K562 (cell line): ENCODE data around the gene ALDH1A2. TPM values are rescaled to one million over a fixed set of nuclear protein-coding genes. Genes with fewer than 3 reads are reported as not detected.

Experiments
- ATAC-seq: fragments of 200-7000 bp; cut with Tn5 transposase; 3 replicates; pipeline ENCODE4 v1.9.1; 2020; ENCODE audit warnings: moderate library complexity
- BruUV-seq: library from RNA; stranded (reverse); fragments of 400-500 nt; replicated peaks from 2 replicates; lab custom pipeline; 2021; lab: Mats Ljungman, UMichigan
- CTCF ChIA-PET: fragments of 300-600 bp; formaldehyde crosslinking; extraction: SDS; loops from one replicate; lab custom pipeline; 2021; ENCODE audit warnings: low intra/inter-chr PET ratio; lab: Yijun Ruan, JAX
- POLR2A ChIA-PET: fragments of 300-600, 350-650 bp; sonication (Branson Sonifier 250); formaldehyde crosslinking; extraction: SDS; loops from one replicate; lab custom pipeline; 2021; ENCODE audit warnings: antibody characterized with exemption, inconsistent platforms; lab: Yijun Ruan, JAX
- DNase-seq, 4 experiments: peaks; one replicate each; pipeline versions ENCODE4 v3.0.0 to v3.0.0-alpha.2; 2011 to 2018; ENCODE audit warnings: low spot score in 3 of 4, mixed read lengths in 3 of 4; ENCODE audit errors: extremely low read depth in 1 of 4
- FAIRE-seq: peaks from 2 replicates; lab custom pipeline; 2011; peaks lifted over from hg19 to GRCh38; lab: Jason Lieb, UNC
- H2AFZ ChIP-seq: 2 replicates; pipeline ENCODE4 v1.6.0; 2011; ENCODE audit warnings: low read depth, low read length, control low read depth, inconsistent platforms
- H3K27ac ChIP-seq: fragments of 200-600 bp; 3 replicates; pipeline ENCODE4 v1.8.0; 2011; ENCODE audit warnings: low read depth, mild to moderate bottlenecking, control low read depth, inconsistent platforms, low read length, moderate library complexity, mixed read lengths; ENCODE audit errors: extremely low read depth
- H3K27me3 ChIP-seq, 2 experiments: fragments of 300-600 bp in 1 of 2; 2 replicates in 1 of 2; 3 replicates in 1 of 2; pipeline versions ENCODE4 v1.6.0 to v1.8.0; 2011; ENCODE audit warnings: inconsistent platforms in 2 of 2, low read length in 2 of 2, mild to moderate bottlenecking in 1 of 2, mixed read lengths in 1 of 2, moderate library complexity in 1 of 2; ENCODE audit not compliant: control insufficient read depth in 2 of 2, insufficient read depth in 2 of 2
- H3K36me3 ChIP-seq: fragments of 300-600 bp; 3 replicates; pipeline ENCODE4 v1.8.0; 2011; ENCODE audit warnings: mild to moderate bottlenecking, low read length, inconsistent platforms; ENCODE audit not compliant: control insufficient read depth, insufficient read depth
- H3K4me1 ChIP-seq, 2 experiments: fragments of 200-600 bp in 1 of 2; replicated peaks in 1 of 2; 2 replicates in 1 of 2; 3 replicates in 1 of 2; pipeline versions ENCODE4 v1.5.1 to v1.8.0; 2011; ENCODE audit warnings: inconsistent platforms in 2 of 2, low read length in 2 of 2, mild to moderate bottlenecking in 1 of 2, mixed read lengths in 1 of 2, moderate library complexity in 1 of 2; ENCODE audit not compliant: control insufficient read depth in 2 of 2, insufficient read depth in 2 of 2
- H3K4me2 ChIP-seq: 2 replicates; pipeline ENCODE4 v1.6.1; 2011; ENCODE audit warnings: low read length, control low read depth, inconsistent platforms, mixed read lengths; ENCODE audit not compliant: insufficient read depth
- H3K4me3 ChIP-seq: fragments of 200-600 bp; sonication (generic), shearing (Covaris generic); 2 replicates; pipeline ENCODE4 v1.5.1; 2016; ENCODE audit warnings: control low read depth, inconsistent platforms
- H3K79me2 ChIP-seq: fragments of 200-600 bp; 3 replicates; pipeline ENCODE4 v1.8.0; 2011; ENCODE audit warnings: low read length, inconsistent platforms; ENCODE audit not compliant: control insufficient read depth, insufficient read depth
- H3K9ac ChIP-seq, 2 experiments: 2 replicates each; pipeline versions ENCODE4 v1.6.0 to v1.6.1; 2011; ENCODE audit warnings: low read depth in 2 of 2, low read length in 2 of 2, control low read depth in 1 of 2, inconsistent platforms in 1 of 2, mild to moderate bottlenecking in 1 of 2, mixed read lengths in 1 of 2; ENCODE audit not compliant: insufficient read depth in 1 of 2
- H3K9me1 ChIP-seq: one replicate; pipeline ENCODE4 v1.6.0; 2011; ENCODE audit warnings: inconsistent platforms, mild to moderate bottlenecking, low read length, moderate library complexity; ENCODE audit not compliant: control insufficient read depth, insufficient read depth
- H3K9me3 ChIP-seq: replicated peaks from 2 replicates; pipeline ENCODE4 v1.5.1; 2011; ENCODE audit warnings: low read depth, low read length, inconsistent platforms; ENCODE audit not compliant: control insufficient read depth, insufficient read depth
- H4K20me1 ChIP-seq: replicated peaks from 2 replicates; pipeline ENCODE4 v1.6.1; 2011; ENCODE audit warnings: low read length, inconsistent platforms, mixed read lengths; ENCODE audit not compliant: control insufficient read depth, insufficient read depth
- ATF7 ChIP-seq: fragments of 450-650 bp; IDR thresholded peaks from 2 replicates; pipeline ENCODE4 v1.7.1; 2014; ENCODE audit warnings: mild to moderate bottlenecking, moderate library complexity
- CBX5 ChIP-seq: IDR thresholded peaks from 2 replicates; pipeline ENCODE4 v1.6.1; 2014; ENCODE audit warnings: low read depth, borderline replicate concordance
- LEF1 ChIP-seq: fragments of 450-650 bp; IDR thresholded peaks from 2 replicates; pipeline ENCODE4 v1.6.1; 2016; ENCODE audit warnings: mild to moderate bottlenecking
- MED1 ChIP-seq: sonication (generic); formaldehyde crosslinking; IDR thresholded peaks from 2 replicates; pipeline ENCODE4 v1.8.1; 2023; ENCODE audit warnings: missing genetic modification reagents, borderline replicate concordance
- POLR2B ChIP-seq: fragments of 450-650 bp; IDR thresholded peaks from 2 replicates; pipeline ENCODE4 v1.6.1; 2018; ENCODE audit warnings: low read depth; ENCODE audit not compliant: partially characterized antibody
- PRPF4 ChIP-seq: fragments of 200-400 bp; formaldehyde crosslinking; IDR thresholded peaks from one replicate; pipeline ENCODE4 v1.6.1; 2017; ENCODE audit warnings: low read length, low read depth, mild to moderate bottlenecking; ENCODE audit not compliant: insufficient read depth, poor library complexity, severe bottlenecking
- RBM17 ChIP-seq: fragments of 200-400 bp; formaldehyde crosslinking; IDR thresholded peaks from 2 replicates; pipeline ENCODE4 v1.6.1; 2017; ENCODE audit warnings: low read depth, mild to moderate bottlenecking, low read length, borderline replicate concordance
- RUNX1 ChIP-seq: sonication (generic); IDR thresholded peaks from 2 replicates; pipeline ENCODE4 v1.6.1; 2016; ENCODE audit warnings: antibody characterized with exemption, low read depth
- ZBTB17 ChIP-seq: fragments of 450-650 bp; formaldehyde crosslinking; IDR thresholded peaks from 2 replicates; pipeline ENCODE4 v1.4.0; 2020; ENCODE audit warnings: mild to moderate bottlenecking
- ZBTB8A ChIP-seq: fragments of 450-650 bp; IDR thresholded peaks from 2 replicates; pipeline ENCODE4 v1.6.1; 2018; ENCODE audit warnings: mild to moderate bottlenecking, moderate library complexity; ENCODE audit not compliant: partially characterized antibody
- ZNF23 ChIP-seq: fragments of 250-450 bp; sonication (Bioruptor Pico); IDR thresholded peaks from 2 replicates; pipeline ENCODE4 v1.4.0; 2020; ENCODE audit warnings: mild to moderate bottlenecking
- ZSCAN32 ChIP-seq: fragments of 450-650 bp; formaldehyde crosslinking; IDR thresholded peaks from 2 replicates; pipeline ENCODE4 v1.4.0; 2020; ENCODE audit warnings: mild to moderate bottlenecking, moderate library complexity
- ZZZ3 ChIP-seq: fragments of 450-650 bp; IDR thresholded peaks from 2 replicates; pipeline ENCODE4 v1.6.1; 2016; ENCODE audit warnings: antibody characterized with exemption, mild to moderate bottlenecking, moderate library complexity
- WGBS: fragments of 100-300 bp; shearing (Covaris generic); methylation state at CpG from one replicate; pipeline ENCODE4 v1.1.6; 2016; ENCODE audit warnings: low coverage, mixed read lengths; ENCODE audit not compliant: insufficient coverage; ENCODE audit errors: missing lambda C conversion rate; 5-methylcytosine and 5-hydroxymethylcytosine counted together
- in situ Hi-C: fragments of 300-500 bp; cut with MboI; formaldehyde crosslinking; loops from 4 replicates; pipeline ENCODE4 v1.15.0; 2018; ENCODE audit warnings: inconsistent platforms, mixed read lengths
- intact Hi-C: fragments of 100-400 bp; cut with micrococcal nuclease; formaldehyde crosslinking; loops from 2 replicates; pipeline ENCODE4 v1.14.2; 2022
- polyA plus RNA-seq, 8 experiments: library from polyadenylated mRNA; depleted of rRNA in 4 of 8; stranded (reverse) in 5 of 8; unstranded in 3 of 8; fragments of >200 nt; fragmentation: Nextera tagmentation in 2 of 8; fragmentation: Illumina TruSeq in 1 of 8; extraction: Ambion mirVana in 2 of 8; extraction: Trizol in 1 of 8; gene quantifications; 2 replicates each; pipeline versions ENCODE4 v1.2.1 to v1.2.3, GENCODE V29; 2011 to 2014; ENCODE audit warnings: inconsistent platforms in 1 of 8, missing spikeins in 1 of 8
- total RNA-seq, 7 experiments: library from RNA; depleted of rRNA in 6 of 7; stranded (reverse); fragments of >200 nt in 6 of 7; fragmentation: Illumina TruSeq in 2 of 7; extraction: Trizol in 2 of 7; gene quantifications; 2 replicates each; pipeline versions ENCODE4 v1.2.1 to v1.2.3, GENCODE V29; 2011 to 2021; ENCODE audit warnings: low replicate concordance in 1 of 7
- TF ChIP-seq, protein P1 (sequence below): fragments of 450-650 bp; formaldehyde crosslinking; conservative IDR thresholded peaks from 2 replicates; pipeline ENCODE4 v1.4.0; 2022; ENCODE audit warnings: mild to moderate bottlenecking, missing genetic modification characterization
- TF ChIP-seq, protein P2 (sequence below): sonication (generic); formaldehyde crosslinking; IDR thresholded peaks from 2 replicates; pipeline ENCODE4 v1.4.0; 2020; ENCODE audit warnings: mild to moderate bottlenecking, missing genetic modification reagents
- TF ChIP-seq, protein P3 (sequence below): fragments of 250-450 bp; sonication (Bioruptor Pico); IDR thresholded peaks from 2 replicates; pipeline ENCODE4 v1.8.0; 2021; ENCODE audit warnings: borderline replicate concordance, mild to moderate bottlenecking, moderate library complexity; ENCODE audit not compliant: poor library complexity, severe bottlenecking

ALDH1A2 gene
- total and polyA plus RNA-seq, 9 of the 15 experiments (the other 6 are each of a cell fraction or from before 2014, with no cell fraction given) = 115 to 393 (median 333) TPM

DNA sequence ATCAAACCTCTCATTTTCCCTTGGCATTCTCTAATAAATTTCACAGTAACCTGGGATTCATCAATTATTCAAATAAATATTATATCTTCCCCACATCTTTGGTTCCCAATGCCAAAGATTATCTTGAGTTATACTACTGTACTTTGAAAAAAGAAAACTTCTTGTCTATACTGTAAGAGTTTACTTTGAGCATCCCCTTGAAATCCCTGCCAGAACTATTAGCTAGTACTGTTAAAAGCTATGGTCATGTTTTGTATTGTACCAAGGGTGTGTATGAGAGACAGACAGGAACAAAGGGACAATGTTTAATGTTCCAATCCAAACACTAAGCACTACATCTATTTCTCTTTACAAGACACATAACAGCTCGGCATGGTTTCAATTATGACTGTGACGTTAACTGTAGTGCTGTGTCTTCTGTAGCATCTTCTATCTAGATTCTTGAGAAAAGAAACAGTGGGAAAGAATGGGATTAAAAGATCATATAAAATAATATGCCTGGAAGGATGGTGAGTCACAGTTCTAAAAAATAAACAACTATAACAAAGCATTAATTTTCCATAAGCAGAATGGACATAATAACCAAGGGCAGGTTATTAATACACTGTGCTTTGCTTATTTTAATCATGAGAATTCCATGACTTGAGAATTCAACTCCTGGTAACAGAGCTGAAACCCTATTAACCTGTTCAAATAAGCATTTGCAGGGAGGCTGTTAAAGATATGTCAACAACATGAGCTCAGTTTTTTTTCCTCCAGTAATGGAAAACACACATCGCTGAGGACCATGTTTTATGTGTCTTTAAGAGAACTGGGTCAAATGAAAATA is 71.1 kb downstream of the ALDH1A2 start:
- in situ Hi-C loops = no loop called here
- WGBS = 93% methylated on average over 3 of the region's 3 CpGs
- H3K4me1 ChIP-seq = no peaks in the 10 kb centered on the region
- ChIA-PET POLR2A (interaction anchor here (0.6 kb wide), 1 partner anchor 1261 kb away, joined by 3 read pairs; the partner anchor contains the start of gene ZNF280D), CTCF (no interaction called here)
- no peaks in the 10 kb centered on the region for H3K9me3 ChIP-seq
- no peaks in the 10 kb centered on the region for H4K20me1 ChIP-seq
- ATAC-seq (no peak), FAIRE-seq (no peak), DNase-seq (no peak)
- no peak overlapping the region for H3K9ac ChIP-seq
- H3K4me2 ChIP-seq = no peak overlapping the region
- intact Hi-C loops = no loop called here
- no peak overlapping the region for H3K27ac ChIP-seq
- no peaks in the 10 kb centered on the region for H3K9me1 ChIP-seq
- no TSS peak for BruUV-seq
- H3K36me3 ChIP-seq = peaks cover 89% of the 10 kb centered on the region
- TF ChIP-seq RUNX1 (no peak), POLR2B (no peak), ZSCAN32 (CRISPR knock-in tag) (no peak), RBM17 (no peak), ATF7 (no peak), ZBTB17 (CRISPR knock-in tag) (no peak), PRPF4 (no peak), CBX5 (no peak), ZZZ3 (no peak), ZBTB8A (no peak), MED1 (CRISPR knock-in tag) (no peak), ZNF23 (no peak), LEF1 (no peak)
- TF ChIP-seq, protein P1, sequence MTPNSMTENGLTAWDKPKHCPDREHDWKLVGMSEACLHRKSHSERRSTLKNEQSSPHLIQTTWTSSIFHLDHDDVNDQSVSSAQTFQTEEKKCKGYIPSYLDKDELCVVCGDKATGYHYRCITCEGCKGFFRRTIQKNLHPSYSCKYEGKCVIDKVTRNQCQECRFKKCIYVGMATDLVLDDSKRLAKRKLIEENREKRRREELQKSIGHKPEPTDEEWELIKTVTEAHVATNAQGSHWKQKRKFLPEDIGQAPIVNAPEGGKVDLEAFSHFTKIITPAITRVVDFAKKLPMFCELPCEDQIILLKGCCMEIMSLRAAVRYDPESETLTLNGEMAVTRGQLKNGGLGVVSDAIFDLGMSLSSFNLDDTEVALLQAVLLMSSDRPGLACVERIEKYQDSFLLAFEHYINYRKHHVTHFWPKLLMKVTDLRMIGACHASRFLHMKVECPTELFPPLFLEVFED (CRISPR knock-in tag) = no peak
- TF ChIP-seq, protein P2, sequence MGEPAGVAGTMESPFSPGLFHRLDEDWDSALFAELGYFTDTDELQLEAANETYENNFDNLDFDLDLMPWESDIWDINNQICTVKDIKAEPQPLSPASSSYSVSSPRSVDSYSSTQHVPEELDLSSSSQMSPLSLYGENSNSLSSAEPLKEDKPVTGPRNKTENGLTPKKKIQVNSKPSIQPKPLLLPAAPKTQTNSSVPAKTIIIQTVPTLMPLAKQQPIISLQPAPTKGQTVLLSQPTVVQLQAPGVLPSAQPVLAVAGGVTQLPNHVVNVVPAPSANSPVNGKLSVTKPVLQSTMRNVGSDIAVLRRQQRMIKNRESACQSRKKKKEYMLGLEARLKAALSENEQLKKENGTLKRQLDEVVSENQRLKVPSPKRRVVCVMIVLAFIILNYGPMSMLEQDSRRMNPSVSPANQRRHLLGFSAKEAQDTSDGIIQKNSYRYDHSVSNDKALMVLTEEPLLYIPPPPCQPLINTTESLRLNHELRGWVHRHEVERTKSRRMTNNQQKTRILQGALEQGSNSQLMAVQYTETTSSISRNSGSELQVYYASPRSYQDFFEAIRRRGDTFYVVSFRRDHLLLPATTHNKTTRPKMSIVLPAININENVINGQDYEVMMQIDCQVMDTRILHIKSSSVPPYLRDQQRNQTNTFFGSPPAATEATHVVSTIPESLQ (CRISPR knock-in tag) = no peak
- TF ChIP-seq, protein P3, sequence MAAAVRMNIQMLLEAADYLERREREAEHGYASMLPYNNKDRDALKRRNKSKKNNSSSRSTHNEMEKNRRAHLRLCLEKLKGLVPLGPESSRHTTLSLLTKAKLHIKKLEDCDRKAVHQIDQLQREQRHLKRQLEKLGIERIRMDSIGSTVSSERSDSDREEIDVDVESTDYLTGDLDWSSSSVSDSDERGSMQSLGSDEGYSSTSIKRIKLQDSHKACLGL (CRISPR knock-in tag) = no peak
- no peaks in the 10 kb centered on the region for H3K79me2 ChIP-seq
- H3K27me3 ChIP-seq = no peaks in the 10 kb centered on the region
- H3K4me3 ChIP-seq = no peak overlapping the region
- no peak overlapping the region for H2AFZ ChIP-seq
